GM21717 (cell line): Measurements from ENCODE around the gene AKAP6.
"Not testable (repeated sequence)": the region's sequence is repeated elsewhere in the genome, so short reads cannot be mapped to it uniquely, and the experiment has no call there.

Experiments used
- ATAC-seq: cut with Tn5 transposase; IDR thresholded peaks from one replicate; pipeline ENCODE4 v1.9.1; 2021; ENCODE audit warnings: mild to moderate bottlenecking, moderate library complexity; ENCODE audit not compliant: unreplicated experiment

Gene AKAP6

GRCh38 chr14:32367516-32367915 lies 38.4 kb downstream of the AKAP6 start:
- ATAC-seq: no peak

DNA sequence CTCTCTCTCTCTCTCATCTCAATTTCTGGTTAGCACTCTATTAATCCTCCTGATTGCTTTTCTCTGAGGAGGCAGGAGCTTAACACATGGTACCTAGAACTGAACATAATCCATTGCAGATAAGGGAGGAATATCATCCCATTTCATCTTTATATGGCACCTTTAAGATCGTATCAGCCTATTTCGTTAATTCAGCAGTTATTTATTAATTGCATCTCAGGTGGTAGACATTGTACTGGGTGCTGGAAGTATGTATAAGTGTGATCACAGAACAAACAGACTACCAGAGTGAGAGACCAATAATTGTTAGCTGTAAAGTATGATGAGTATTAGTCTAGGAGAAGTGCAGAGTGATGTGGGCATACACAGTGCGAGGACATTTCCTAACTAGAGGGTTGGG lies 39.0 kb downstream of the AKAP6 start:
- no peak for ATAC-seq

DNA sequence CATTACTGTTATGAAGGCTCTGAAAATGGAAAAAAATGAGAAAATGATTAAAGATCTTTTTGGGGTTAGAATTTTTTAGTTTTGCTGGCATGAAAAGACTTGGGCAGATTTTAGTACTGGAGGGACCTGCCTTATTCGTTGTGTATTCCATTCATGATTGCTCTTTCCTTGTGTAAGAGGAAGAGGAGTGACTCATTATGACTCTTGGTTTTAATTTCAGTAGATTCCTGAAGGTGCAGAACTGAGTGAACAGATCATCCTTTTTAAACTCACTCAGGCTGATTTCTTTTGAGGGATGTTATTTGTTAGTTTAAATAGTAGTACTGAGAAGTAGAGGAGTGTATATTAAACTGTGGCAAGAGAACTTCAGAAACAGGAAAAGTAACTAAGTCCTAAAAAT lies 41.6 kb downstream of the AKAP6 start:
- no peak for ATAC-seq

DNA sequence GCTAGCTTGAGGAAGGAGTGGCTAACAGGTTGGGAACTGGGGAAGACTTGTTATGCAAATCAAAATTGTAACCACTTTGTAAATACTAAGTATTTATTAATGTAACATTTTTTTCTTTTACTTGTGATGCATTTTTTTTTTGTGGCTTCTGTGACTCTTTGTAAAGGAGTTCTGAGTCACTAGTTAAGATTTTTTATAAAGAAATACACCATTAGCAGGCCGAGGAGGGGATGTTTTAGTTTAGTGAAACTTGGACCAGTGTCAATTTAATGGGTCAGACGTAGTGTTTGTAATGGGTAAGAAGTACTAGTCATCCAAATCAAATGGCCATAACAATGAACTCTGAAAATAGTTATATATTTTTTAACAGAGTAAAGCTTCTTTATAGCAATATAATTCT lies 43.1 kb downstream of the AKAP6 start:
- no peak for ATAC-seq

DNA sequence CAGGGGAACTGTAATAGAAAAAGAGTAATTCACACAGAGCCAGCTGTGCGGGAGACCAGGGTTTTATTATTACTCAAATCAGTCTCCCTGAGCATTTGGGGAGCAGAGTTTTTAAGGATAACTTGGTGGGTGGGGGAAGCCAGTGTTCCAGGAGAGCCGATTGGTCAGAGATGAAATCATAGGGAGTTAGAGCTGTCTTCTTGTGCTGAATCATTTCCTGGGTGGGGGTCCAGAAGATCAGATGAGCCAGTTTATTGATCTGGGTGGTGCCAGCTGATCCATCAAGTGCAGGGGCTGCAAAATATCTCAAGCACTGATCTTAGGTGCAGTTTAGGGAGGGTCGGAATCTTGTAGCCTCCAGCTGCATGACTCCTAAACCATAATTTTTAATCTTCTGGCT lies 44.1 kb downstream of the AKAP6 start:
- not testable (repeated sequence) for ATAC-seq

DNA sequence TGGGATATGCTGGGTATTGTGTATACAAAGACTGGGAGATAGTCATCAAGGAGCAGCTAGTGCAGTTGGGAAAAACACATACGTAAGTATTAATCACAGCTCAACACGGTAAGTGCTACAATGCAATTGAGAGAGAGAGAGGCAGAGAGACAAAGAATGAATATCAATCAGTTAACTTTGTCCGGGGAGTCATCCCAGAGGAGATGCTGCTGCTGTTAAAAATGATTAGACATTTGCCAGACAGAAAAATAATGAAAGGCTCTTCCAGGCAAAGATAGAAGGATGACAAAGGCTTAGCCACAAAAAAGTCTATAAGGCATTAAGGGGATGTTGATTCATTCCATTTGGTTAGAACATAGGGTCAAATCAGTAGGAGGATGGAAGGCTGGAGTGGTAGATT lies 45.1 kb downstream of the AKAP6 start:
- ATAC-seq: no peak

DNA sequence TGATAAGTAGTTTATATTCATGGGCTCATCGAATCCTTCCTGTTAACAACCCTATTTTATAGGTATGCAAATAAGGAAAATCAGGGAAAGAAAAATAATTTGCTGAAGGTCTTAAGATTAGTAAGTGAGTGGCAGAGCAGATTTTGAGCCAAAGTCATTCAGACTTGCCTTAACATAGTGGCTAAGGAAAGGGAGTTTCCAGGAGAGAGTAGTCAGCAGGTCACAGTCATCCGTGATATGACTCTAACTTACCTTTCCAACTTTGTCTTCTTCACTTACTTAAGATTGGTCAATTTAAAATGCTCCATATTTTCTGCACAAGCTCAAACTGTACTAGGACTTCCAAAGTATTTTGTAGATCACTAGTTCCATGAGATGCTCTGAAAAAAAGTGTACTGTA lies 46.6 kb downstream of the AKAP6 start:
- ATAC-seq: no peak

- ATAC-seq: no peak
Observed at GRCh38 chr14:32377046-32377646, 48.0 kb downstream of the AKAP6 start.

DNA sequence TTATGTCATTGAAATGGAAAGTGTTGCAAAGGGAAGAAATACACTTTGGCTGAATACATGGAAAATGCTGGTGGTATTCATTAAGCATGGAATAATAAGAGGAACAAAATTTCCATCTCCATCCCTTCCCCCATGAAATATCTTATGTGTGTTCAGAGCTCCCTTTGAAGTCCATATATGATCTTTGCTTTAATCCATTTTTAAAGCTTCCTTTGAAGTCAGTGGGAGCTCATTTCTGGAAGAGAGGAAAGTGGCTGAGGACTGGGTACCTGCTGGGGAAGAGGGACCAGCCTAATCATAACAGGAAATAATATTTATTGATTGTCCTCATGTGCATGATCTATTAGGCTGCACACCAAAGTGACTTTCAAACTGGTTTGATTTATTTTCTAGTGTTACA lies 49.2 kb downstream of the AKAP6 start:
- ATAC-seq: no peak

DNA sequence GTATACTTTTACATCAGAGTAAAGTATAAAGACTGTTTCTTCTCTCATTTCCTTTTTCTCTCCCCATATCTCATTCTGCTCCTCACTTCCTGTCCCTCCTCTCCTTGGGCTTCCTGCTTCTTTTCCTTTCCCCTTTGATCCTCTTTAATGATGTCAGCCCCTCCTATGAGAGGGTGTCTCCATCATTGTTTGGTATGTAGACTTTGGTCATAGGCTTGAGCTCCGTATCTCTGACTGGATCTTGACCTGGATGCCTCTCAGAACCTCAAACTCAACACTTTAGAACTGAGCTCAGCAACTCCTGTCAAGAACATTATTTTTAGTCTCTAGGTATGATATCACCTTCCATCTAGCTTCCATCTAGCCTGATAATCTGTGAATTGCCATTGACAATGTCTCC lies 50.3 kb downstream of the AKAP6 start:
- ATAC-seq: no peak

DNA sequence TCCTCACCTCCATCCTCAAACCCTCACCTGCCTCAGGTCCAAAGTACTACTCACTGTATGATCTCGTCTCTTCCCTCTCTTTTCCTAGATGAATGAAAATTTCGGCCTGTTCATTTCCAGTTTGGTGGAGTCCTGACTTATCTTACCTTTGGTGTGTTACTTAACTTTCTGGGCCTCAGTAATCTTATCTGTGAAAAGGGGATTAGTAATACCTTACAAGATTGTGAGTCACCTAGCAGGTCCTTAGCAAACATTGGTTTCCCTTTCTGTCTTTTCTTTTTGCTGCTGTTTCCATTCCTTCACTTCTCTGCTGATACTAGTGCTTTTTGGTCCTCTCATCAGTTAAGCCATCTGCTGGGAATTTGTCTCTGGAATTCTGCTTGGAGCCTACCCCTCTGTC lies 52.8 kb downstream of the AKAP6 start:
- no peak for ATAC-seq

DNA sequence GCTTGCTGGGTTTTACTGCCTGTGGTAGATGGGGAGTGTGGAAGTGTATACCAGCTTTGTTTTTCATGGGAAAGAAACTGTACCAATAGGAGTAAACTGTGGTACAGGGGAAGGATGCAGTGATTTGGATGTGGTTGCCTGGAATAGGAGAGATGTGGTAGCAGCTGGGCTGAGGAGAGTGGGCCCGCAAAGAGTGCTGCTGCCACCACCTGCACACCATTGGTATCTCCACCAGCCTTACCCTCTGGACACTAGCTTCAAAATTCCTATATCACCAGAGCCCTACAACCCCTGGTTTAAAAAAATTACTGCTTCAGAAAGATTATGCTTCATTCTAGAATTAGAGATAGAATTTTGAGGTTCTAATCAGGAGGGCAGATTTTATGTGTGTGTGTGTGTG lies 53.6 kb downstream of the AKAP6 start:
- no peak for ATAC-seq

- ATAC-seq: no peak
Observed at GRCh38 chr14:32383364-32384009, 54.4 kb downstream of the AKAP6 start.

GRCh38 chr14:32384464-32384863 lies 55.4 kb downstream of the AKAP6 start:
- ATAC-seq: no peak

DNA sequence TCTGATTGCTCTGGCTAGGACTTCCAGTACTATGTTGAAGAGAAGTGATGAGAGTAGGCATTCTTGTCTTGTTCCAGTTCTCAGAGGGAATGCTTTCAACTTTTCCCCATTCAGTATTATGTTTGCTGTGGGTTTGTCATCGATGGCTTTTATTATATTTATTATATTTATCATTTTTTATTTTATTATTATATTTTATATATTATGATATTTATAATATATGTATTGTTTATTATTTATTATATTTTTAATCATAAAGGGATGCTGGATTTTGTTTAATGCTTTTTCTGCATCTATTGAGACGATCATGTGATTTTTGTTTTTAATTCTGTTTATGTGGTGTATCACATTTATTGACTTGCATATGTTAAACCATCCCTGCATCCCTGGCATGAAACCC lies 58.2 kb downstream of the AKAP6 start:
- ATAC-seq: not testable (repeated sequence)

DNA sequence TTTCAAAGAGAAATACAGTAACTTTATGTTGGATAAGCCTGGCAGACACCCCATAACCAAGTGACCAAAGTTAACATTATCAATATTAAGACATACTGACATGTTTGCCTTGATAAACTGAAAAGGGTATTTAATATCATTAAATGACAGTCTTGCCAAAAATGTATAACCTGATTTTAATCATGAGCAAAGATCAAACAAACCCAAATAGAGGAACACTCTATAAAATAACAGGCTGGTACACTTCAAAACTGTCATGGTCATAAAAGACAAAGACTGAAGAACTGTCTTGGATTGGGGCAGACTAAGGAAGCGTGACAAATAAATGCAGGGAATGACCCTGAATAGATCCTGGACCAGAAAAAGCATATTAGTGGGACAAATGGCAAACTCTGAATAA lies 64.0 kb downstream of the AKAP6 start:
- ATAC-seq: no peak

- no peak for ATAC-seq
Observed at GRCh38 chr14:32394038-32394437, 64.9 kb downstream of the AKAP6 start.

DNA sequence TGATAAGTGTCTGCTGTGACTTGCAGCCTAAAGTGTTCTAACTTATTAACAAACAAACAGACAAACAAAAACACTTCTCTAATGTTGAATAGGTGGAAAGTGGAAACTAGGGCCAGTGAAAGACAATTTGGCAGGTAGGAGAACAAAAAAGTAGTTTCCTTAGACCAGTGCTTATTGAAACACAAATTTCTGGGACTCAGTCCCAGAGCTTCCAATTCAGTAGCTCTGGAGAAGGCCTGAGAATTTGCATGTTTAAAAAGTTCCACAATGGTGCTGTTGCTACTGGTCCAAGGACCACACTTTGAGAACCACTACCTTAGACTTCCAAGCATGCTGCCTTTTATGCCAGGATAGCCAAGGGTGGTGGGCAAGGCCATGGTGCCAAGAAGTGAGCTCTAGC lies 67.8 kb downstream of the AKAP6 start:
- ATAC-seq: no peak

DNA sequence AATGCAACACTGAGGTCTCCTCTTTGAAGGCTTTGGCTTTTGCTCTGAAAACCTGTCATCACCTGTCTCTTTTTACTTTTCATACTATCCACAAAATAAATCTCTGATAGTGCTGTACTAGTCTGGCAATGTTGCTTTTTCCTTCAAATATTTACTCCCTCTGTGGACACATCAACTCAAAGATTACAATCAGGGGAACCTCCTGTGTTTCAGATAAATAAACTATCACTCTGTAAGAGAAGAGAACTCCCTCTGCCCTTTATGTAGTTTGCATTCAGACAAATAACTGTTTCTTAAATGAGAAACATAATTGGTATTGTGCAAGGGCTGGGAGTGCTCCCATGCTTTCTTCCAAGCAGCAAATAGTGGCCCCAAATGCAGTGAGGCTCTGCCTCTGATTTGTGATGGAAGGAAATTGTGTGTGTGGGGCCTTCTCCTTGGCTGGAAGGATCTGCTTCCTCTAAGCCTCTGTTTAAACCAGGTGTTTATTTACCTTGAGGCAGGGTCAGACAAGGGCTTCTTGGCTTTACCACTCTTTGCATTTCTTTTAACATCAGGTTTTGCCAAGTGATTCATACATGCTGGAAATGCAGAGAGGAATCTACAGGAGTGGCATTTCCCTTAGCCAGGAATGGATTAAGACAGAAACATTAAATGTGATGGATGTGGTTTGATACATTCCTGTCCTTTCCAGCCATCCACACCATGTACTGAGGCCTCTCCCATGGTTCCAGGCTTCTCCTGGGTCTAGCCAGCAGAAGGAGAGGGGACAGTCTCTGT lies 69.0 kb downstream of the AKAP6 start:
- no peak for ATAC-seq

- ATAC-seq: no peak
Observed at GRCh38 chr14:32399920-32400319, 70.8 kb downstream of the AKAP6 start.

DNA sequence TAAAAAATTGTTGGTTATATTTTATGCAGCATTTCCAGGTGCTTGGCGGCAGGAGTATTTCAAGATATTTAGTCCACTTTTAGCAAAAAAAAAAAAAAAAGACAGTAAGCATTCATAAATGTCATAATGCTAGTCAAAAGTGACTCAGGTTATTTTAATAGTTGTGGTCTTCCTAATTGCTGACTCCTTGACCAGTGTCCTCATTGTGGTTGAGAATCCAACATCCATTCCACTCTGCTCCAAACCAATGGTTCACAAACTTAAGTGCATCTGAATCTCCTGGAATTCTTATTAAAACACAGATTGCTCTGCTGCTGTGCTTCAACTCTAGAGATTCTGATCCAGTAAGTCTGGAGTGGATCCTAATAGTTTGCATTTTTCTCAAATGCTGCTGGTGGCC lies 71.4 kb downstream of the AKAP6 start:
- no peak for ATAC-seq

DNA sequence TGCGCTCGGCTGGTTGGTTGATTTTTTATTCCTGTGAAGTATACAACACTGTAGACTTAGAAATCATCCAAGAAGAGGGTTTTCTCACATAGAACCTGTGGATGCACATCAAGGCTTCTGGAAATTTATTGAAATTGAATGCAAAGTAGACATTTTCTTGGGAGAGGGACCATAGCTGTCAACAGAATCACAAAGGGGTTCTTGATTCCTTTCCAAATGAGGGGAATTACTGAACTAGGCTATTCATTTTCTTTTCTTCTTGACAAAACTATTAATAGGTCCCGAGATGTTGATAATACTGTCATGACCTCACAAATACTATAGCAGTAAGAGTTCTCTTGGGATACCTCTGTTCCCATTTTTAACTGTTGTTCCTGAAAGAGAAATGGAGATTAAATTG lies 73.9 kb downstream of the AKAP6 start:
- no peak for ATAC-seq
